Measurements from ENCODE around the gene PTPN6. TPM values are rescaled to one million over a fixed set of nuclear protein-coding genes. Genes with fewer than 3 reads are reported as not detected.
A peak's percentile ranks its signal among the peaks of the same experiment; 100 is the strongest.

The PTPN6 gene
- total RNA-seq, 4 donors from 2014 or later, result 11.9 to 31.5 (median 20.8) TPM

- H3K36me3 ChIP-seq, result peaks cover 0 to 12% (median 7%) of the 10 kb centered on the region in 3 donors
- no peak for DNase-seq (ENCODE audit: low spot score in 2 of 2)
- peaks cover 0 to 67% (median 44%) of the 10 kb centered on the region in 4 donors for H3K4me1 ChIP-seq
Measured at GRCh38 chr12:6961278-6961694, 10.1 kb downstream of the PTPN6 start.

DNA sequence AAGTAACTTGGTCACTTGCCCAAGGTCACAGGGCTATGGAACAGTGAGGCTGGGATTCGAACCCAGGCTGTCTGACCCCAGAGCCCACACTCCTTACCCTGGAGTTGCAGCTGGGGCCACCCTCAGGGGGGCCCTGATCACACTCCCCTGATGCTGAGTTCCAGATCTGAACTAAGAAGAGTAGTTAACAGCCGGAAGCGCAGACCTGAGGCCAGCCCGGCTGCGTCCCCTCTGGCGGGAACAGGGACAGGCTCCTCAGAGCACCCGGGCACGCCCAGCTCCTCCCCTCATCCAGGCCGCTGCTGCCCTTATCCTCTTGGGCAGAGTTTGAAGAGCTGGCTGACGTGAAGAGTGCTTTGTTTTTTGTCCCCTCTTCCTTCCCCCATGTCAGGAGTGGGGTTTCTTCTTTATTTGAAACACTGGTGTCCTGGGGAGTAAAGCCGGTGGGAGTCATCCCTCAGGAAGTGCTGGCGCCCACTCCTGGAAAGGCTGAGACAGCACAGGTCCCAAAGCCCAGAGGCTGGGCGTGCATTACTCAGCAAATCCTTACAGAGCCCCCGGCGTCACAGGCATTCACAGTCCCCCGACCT lies 10.6 kb downstream of the PTPN6 start:
- peaks cover 0 to 17% (median 11%) of the 10 kb centered on the region in 3 donors for H3K36me3 ChIP-seq
- DNase-seq (ENCODE audit: low spot score in 2 of 2), result no peak
- H3K9me3 ChIP-seq, result no peaks in the 10 kb centered on the region
- H3K4me3 ChIP-seq, result peak overlapping the region in 2 of 4 donors; percentile 19 to 22
- WGBS, 2 donors, result 7 to 11% methylated on average over 16 of the region's 16 CpGs
- H3K27me3 ChIP-seq, result no peaks in the 10 kb centered on the region
- peak overlapping the region; percentile 73 to 96 (median 82) for H3K27ac ChIP-seq
- TF ChIP-seq, protein P1, sequence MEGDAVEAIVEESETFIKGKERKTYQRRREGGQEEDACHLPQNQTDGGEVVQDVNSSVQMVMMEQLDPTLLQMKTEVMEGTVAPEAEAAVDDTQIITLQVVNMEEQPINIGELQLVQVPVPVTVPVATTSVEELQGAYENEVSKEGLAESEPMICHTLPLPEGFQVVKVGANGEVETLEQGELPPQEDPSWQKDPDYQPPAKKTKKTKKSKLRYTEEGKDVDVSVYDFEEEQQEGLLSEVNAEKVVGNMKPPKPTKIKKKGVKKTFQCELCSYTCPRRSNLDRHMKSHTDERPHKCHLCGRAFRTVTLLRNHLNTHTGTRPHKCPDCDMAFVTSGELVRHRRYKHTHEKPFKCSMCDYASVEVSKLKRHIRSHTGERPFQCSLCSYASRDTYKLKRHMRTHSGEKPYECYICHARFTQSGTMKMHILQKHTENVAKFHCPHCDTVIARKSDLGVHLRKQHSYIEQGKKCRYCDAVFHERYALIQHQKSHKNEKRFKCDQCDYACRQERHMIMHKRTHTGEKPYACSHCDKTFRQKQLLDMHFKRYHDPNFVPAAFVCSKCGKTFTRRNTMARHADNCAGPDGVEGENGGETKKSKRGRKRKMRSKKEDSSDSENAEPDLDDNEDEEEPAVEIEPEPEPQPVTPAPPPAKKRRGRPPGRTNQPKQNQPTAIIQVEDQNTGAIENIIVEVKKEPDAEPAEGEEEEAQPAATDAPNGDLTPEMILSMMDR (IDR thresholded peaks at IDR 0.05), result peak; percentile 17 to 47 (median 44)
- TF ChIP-seq EP300 (IDR thresholded peaks at IDR 0.05), result no peak
- H3K4me1 ChIP-seq, result peaks cover 0 to 67% (median 42%) of the 10 kb centered on the region in 4 donors

More at GRCh38 chr12:6961278-6961694, 10.1 kb downstream of the PTPN6 start:
- Histone ChIP-seq H3K4me3 (peak overlapping the region in 2 of 4 donors; percentile 19 to 22), H3K27ac (peak overlapping the region; percentile 73 to 96 (median 82)), H3K9me3 (no peaks in the 10 kb centered on the region), H3K27me3 (no peaks in the 10 kb centered on the region)
- TF ChIP-seq POLR2A (IDR thresholded peaks at IDR 0.05) (peak; percentile 13 to 14), EP300 (IDR thresholded peaks at IDR 0.05) (peak in 1 of 2 donors; percentile 69)
- TF ChIP-seq, protein P1 (IDR thresholded peaks at IDR 0.05), result no peak
- WGBS, 2 donors, result 25 to 31% methylated on average over 24 of the region's 24 CpGs

GRCh38 chr12:6962285-6963015 lies 11.3 kb downstream of the PTPN6 start:
- H3K4me3 ChIP-seq, result peak overlapping the region in 1 of 4 donors; percentile 22
- WGBS, 2 donors, result 53 to 62% methylated on average over 17 to 24 of the region's 25 CpGs

DNA sequence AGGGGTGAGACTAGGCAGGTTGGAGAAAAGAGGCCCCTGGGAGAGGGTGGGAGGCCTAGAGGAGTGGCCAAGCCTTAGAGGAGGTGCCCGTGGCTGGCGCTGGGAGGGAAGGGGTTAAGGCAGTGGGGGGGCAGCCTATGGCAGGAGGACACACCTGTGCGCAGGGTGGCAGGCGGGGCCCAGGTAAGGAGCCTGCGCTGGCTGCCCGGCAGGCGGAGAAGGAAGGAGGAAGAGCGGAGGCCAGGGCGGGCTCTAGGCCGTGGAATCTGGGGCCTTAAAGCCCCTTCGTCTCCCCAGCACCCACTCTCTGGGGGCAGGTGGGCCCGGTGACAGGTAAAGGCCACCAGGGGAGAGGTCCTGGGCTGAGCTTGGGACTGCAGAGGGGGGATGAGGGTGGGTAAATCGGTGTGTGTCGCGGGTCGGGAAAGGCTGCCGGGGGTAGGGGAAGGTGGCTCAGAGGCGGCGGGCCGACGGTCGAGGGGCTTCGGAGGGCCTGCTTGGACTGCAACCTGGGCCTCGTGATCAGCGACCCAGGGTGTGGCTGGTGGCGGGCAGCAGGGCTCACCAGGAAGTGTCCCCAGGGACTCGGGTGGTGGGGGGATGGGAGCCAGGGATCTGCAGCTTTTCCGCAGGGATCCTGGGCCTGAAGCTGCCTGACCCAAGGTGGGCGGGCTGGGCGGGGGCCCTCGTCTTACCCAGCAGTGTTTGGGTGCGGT lies 12.0 kb downstream of the PTPN6 start:
- TF ChIP-seq EP300 (IDR thresholded peaks at IDR 0.05), result no peak
- TF ChIP-seq, protein P1 (IDR thresholded peaks at IDR 0.05), result no peak
- no peak for TF ChIP-seq POLR2A (IDR thresholded peaks at IDR 0.05)
- Histone ChIP-seq H3K4me3 (no peak overlapping the region), H3K9me3 (no peaks in the 10 kb centered on the region), H3K27ac (peak overlapping the region in 3 of 4 donors; percentile 77 to 96 (median 86)), H3K36me3 (peaks cover 0 to 31% (median 25%) of the 10 kb centered on the region in 3 donors), H3K27me3 (no peaks in the 10 kb centered on the region), H3K4me1 (peaks cover 0 to 63% (median 35%) of the 10 kb centered on the region in 4 donors)
- WGBS, 2 donors, result 73 to 77% methylated on average over 27 to 30 of the region's 32 CpGs
- DNase-seq (ENCODE audit: low spot score in 2 of 2), result no peak

More at GRCh38 chr12:6962285-6963015, 11.3 kb downstream of the PTPN6 start:
- Histone ChIP-seq H3K27me3 (no peaks in the 10 kb centered on the region), H3K36me3 (peaks cover 0 to 24% (median 18%) of the 10 kb centered on the region in 3 donors), H3K27ac (peak overlapping the region; percentile 73 to 96 (median 82)), H3K9me3 (no peaks in the 10 kb centered on the region), H3K4me1 (peaks cover 0 to 67% (median 38%) of the 10 kb centered on the region in 4 donors)
- no peak for TF ChIP-seq POLR2A (IDR thresholded peaks at IDR 0.05)
- TF ChIP-seq EP300 (IDR thresholded peaks at IDR 0.05), result no peak
- TF ChIP-seq, protein P1 (IDR thresholded peaks at IDR 0.05), result no peak
- DNase-seq (ENCODE audit: low spot score in 2 of 2), result no peak

All from tibial nerve (tissue), 4 donors.